Kidney epithelial cell (primary cell): ENCODE results near the gene AGPAT3. TPM values are rescaled to one million over a fixed set of nuclear protein-coding genes. Genes with fewer than 3 reads are reported as not detected.
A peak's percentile ranks its signal among the peaks of the same experiment; 100 is the strongest.

Source experiments
- DNase-seq: peaks from one replicate; pipeline ENCODE4 v3.0.0-alpha.2; 2010; ENCODE audit warnings: low read depth
- H3K27me3 ChIP-seq: 2 replicates; pipeline ENCODE4 v1.6.0; 2011; ENCODE audit warnings: low read length; ENCODE audit not compliant: control insufficient read depth, insufficient read depth
- H3K36me3 ChIP-seq: 2 replicates; pipeline ENCODE4 v1.5.1; 2011; ENCODE audit warnings: low read length; ENCODE audit not compliant: control insufficient read depth, insufficient read depth
- H3K4me3 ChIP-seq: 2 replicates; pipeline ENCODE4 v1.5.1; 2011; ENCODE audit warnings: low read depth, mild to moderate bottlenecking, control low read depth, low read length
- CTCF ChIP-seq: IDR thresholded peaks from 2 replicates; pipeline ENCODE4 v1.5.1; 2011; ENCODE audit warnings: mild to moderate bottlenecking, moderate library complexity, low read length, control low read depth, inconsistent platforms; ENCODE audit not compliant: insufficient read depth, poor library complexity, severe bottlenecking
- total RNA-seq: library from RNA; depleted of rRNA; stranded (reverse); fragments of >200 nt; gene quantifications from 2 replicates; pipeline ENCODE4 v1.2.3, GENCODE V29; 2015

The AGPAT3 gene
- total RNA-seq, 1 donor from 2014 or later, result 62.3 TPM

- Histone ChIP-seq H3K36me3 (no peaks in the 10 kb centered on the region), H3K27me3 (no peaks in the 10 kb centered on the region), H3K4me3 (no peak overlapping the region)
- DNase-seq, result no peak
- TF ChIP-seq CTCF, result no peak
Measured at GRCh38 chr21:43919283-43919682, 54.3 kb downstream of the AGPAT3 start.

GRCh38 chr21:43919871-43920801 lies 55.1 kb downstream of the AGPAT3 start:
- H3K36me3 ChIP-seq, result no peaks in the 10 kb centered on the region
- DNase-seq, result no peak
- no peak for TF ChIP-seq CTCF
- H3K27me3 ChIP-seq, result no peaks in the 10 kb centered on the region
- no peak overlapping the region for H3K4me3 ChIP-seq

- DNase-seq, result no peak
- Histone ChIP-seq H3K36me3 (no peaks in the 10 kb centered on the region), H3K4me3 (no peak overlapping the region), H3K27me3 (no peaks in the 10 kb centered on the region)
- no peak for TF ChIP-seq CTCF
Measured at GRCh38 chr21:43921571-43921978, 56.6 kb downstream of the AGPAT3 start.

- DNase-seq, result peak; percentile 61
- H3K36me3 ChIP-seq, result no peaks in the 10 kb centered on the region
- TF ChIP-seq CTCF, result no peak
- no peaks in the 10 kb centered on the region for H3K27me3 ChIP-seq
- no peak overlapping the region for H3K4me3 ChIP-seq
Measured at GRCh38 chr21:43921979-43922945, 57.2 kb downstream of the AGPAT3 start.

GRCh38 chr21:43922949-43923348 lies 57.9 kb downstream of the AGPAT3 start:
- H3K36me3 ChIP-seq, result no peaks in the 10 kb centered on the region
- no peak for TF ChIP-seq CTCF
- no peak overlapping the region for H3K4me3 ChIP-seq
- H3K27me3 ChIP-seq, result no peaks in the 10 kb centered on the region
- no peak for DNase-seq
